HG03135 (cell line): ENCODE data around the gene ICOS.

Source experiments
- ATAC-seq: cut with Tn5 transposase; IDR thresholded peaks from one replicate; pipeline ENCODE4 v1.9.1; 2021; ENCODE audit warnings: mild to moderate bottlenecking, moderate library complexity; ENCODE audit not compliant: unreplicated experiment

ICOS gene

GRCh38 chr2:204005940-204006721 lies 69.6 kb downstream of the ICOS start:
- no peak for ATAC-seq

DNA sequence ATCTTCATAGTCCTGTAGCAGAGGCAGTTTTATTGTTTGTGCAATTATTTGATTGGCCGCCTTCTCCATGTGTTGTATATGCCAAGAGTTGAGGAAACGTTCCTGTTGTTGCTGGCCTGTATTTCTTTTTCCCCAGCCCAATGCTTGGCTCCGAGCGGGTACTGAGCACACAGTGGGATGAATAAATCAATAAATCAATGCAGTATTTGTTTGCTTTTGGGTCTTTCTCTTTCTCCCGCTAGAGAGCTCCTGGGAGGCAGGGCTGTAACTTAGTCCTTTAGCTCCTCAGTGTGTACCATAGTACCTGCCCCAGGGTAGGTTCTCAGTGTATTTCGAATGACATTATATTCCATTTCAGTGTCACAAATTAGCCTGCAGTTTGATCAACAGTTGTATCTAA lies 71.8 kb downstream of the ICOS start:
- ATAC-seq = no peak

- no peak for ATAC-seq
Measured at GRCh38 chr2:204010628-204011560, 74.3 kb downstream of the ICOS start.
